ENCODE data around the gene HLA-DPA1. TPM values are rescaled to one million over a fixed set of nuclear protein-coding genes. Genes with fewer than 3 reads are reported as not detected.

The HLA-DPA1 gene
- total RNA-seq, 1 experiment from 2014 or later: 2.6 TPM

GRCh38 chr6:33108307-33108706 is 34.9 kb upstream of the HLA-DPA1 start:
- no peaks in the 10 kb centered on the region for H3K23me2 ChIP-seq (ENCODE audit: insufficient read length, low read depth, low read length, poor library complexity, severe bottlenecking)
- H3K9ac ChIP-seq (ENCODE audit: extremely low read depth, insufficient read length, low read length): no peak overlapping the region
- no peak overlapping the region for H4K91ac ChIP-seq (ENCODE audit: insufficient read length, low read depth, low read length)
- Mint-ChIP-seq H3K36me3 (ENCODE audit: insufficient read depth in 1 of 3, low read depth in 3 of 3) (peaks cover 0 to 10% (median 9%) of the 10 kb centered on the region in 3 experiments; a peak in 5 of 7 replicates), H3K4me3 (no peak overlapping the region), H3K27ac (no peak overlapping the region), H3K9me3 (peaks cover 5 to 7% of the 10 kb centered on the region in 2 experiments), H3K4me1 (peaks cover 8% of the 10 kb centered on the region in 2 experiments), H3K27me3 (ENCODE audit: low read depth) (peaks cover 52% of the 10 kb centered on the region)
- no CpG with 5 or more reads among the region's 2 CpGs for WGBS (ENCODE audit: extremely low coverage, insufficient read length, low lambda C conversion rate)
- no peak overlapping the region for H3K4ac ChIP-seq (ENCODE audit: low read depth, low read length)
- H2BK5ac ChIP-seq (ENCODE audit: insufficient read length, low read length): no peak overlapping the region
- no peak overlapping the region for H2AFZ ChIP-seq (ENCODE audit: low read length)
- H3K79me2 ChIP-seq (ENCODE audit: insufficient read depth, low read length): no peaks in the 10 kb centered on the region
- H2BK12ac ChIP-seq (ENCODE audit: insufficient read length, low read depth, low read length): no peak overlapping the region
- no peak overlapping the region for H3T11ph ChIP-seq (ENCODE audit: low read length)
- H2BK120ac ChIP-seq (ENCODE audit: low read depth, low read length, poor library complexity, severe bottlenecking): no peak overlapping the region
- no peak overlapping the region for H3K18ac ChIP-seq (ENCODE audit: insufficient read length, low read depth, low read length)
- H3K27me3 ChIP-seq (ENCODE audit: insufficient read depth, low read length): no peaks in the 10 kb centered on the region
- H2BK20ac ChIP-seq (ENCODE audit: low read depth, low read length, poor library complexity, severe bottlenecking): no peak overlapping the region
- H4K5ac ChIP-seq (ENCODE audit: insufficient read length, low read depth, low read length): no peak overlapping the region
- H3K79me1 ChIP-seq (ENCODE audit: insufficient read depth, low read depth, low read length, poor library complexity, severe bottlenecking): no peaks in the 10 kb centered on the region
- no peak overlapping the region for H3K14ac ChIP-seq (ENCODE audit: insufficient read depth, low read length)
- H2AK5ac ChIP-seq (ENCODE audit: insufficient read length, low read length): no peak overlapping the region
- H3K27ac ChIP-seq (ENCODE audit: insufficient read length, low read depth, low read length): no peak overlapping the region
- no peak for DNase-seq
- no peak overlapping the region for H3K4me2 ChIP-seq (ENCODE audit: insufficient read depth, insufficient read length, low read length)
- H4K8ac ChIP-seq (replicated peaks; ENCODE audit: insufficient read length, low read depth, low read length): no peak overlapping the region
- no peak overlapping the region for H2BK15ac ChIP-seq (ENCODE audit: low read depth, low read length)
- no peaks in the 10 kb centered on the region for H4K20me1 ChIP-seq (ENCODE audit: control insufficient read depth, insufficient read depth, insufficient read length)
- H3K56ac ChIP-seq (ENCODE audit: insufficient read length, low read depth, low read length): no peak overlapping the region
- no peak overlapping the region for H3K23ac ChIP-seq (ENCODE audit: insufficient read length, low read depth, low read length)
- H3K9me3 ChIP-seq (ENCODE audit: control insufficient read depth, low read depth, low read length): no peaks in the 10 kb centered on the region
- TF ChIP-seq, protein P1, sequence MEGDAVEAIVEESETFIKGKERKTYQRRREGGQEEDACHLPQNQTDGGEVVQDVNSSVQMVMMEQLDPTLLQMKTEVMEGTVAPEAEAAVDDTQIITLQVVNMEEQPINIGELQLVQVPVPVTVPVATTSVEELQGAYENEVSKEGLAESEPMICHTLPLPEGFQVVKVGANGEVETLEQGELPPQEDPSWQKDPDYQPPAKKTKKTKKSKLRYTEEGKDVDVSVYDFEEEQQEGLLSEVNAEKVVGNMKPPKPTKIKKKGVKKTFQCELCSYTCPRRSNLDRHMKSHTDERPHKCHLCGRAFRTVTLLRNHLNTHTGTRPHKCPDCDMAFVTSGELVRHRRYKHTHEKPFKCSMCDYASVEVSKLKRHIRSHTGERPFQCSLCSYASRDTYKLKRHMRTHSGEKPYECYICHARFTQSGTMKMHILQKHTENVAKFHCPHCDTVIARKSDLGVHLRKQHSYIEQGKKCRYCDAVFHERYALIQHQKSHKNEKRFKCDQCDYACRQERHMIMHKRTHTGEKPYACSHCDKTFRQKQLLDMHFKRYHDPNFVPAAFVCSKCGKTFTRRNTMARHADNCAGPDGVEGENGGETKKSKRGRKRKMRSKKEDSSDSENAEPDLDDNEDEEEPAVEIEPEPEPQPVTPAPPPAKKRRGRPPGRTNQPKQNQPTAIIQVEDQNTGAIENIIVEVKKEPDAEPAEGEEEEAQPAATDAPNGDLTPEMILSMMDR (conservative IDR thresholded peaks at IDR 0.05): no peak
- H3K4me1 ChIP-seq (ENCODE audit: insufficient read depth, low read length): no peaks in the 10 kb centered on the region

Data from H9 (cell line).